IMR-90 (cell line): ENCODE measurements around the gene FBXL13.

ENCODE experiments used
- CEBPB ChIP-seq: IDR thresholded peaks from 2 replicates; pipeline ENCODE4 v1.6.1; 2012; ENCODE audit warnings: low read depth, low read length, improper control_type of control experiment
- CTCF ChIP-seq: conservative IDR thresholded peaks from 2 replicates; pipeline ENCODE4 v1.5.1; 2012; ENCODE audit warnings: mild to moderate bottlenecking, low read depth, low read length, improper control_type of control experiment
- ELK1 ChIP-seq: fragments of 150-350 bp; IDR thresholded peaks from 2 replicates; pipeline ENCODE4 v1.6.1; 2016; ENCODE audit warnings: low read depth, mild to moderate bottlenecking, low read length, moderate library complexity, borderline replicate concordance
- MAFK ChIP-seq: IDR thresholded peaks from 2 replicates; pipeline ENCODE4 v1.6.1; 2012; ENCODE audit warnings: low read depth, low read length, improper control_type of control experiment
- MAZ ChIP-seq: IDR thresholded peaks from 2 replicates; pipeline ENCODE4 v1.6.1; 2012; ENCODE audit warnings: low read depth, mild to moderate bottlenecking, low read length, improper control_type of control experiment, moderate library complexity, borderline replicate concordance
- POLR2A ChIP-seq: IDR thresholded peaks from 2 replicates; pipeline ENCODE4 v1.6.1; 2012; ENCODE audit warnings: mild to moderate bottlenecking, low read depth, low read length
- SMC3 ChIP-seq: fragments of 150-350 bp; IDR thresholded peaks from 2 replicates; pipeline ENCODE4 v1.6.1; 2016; ENCODE audit warnings: low read depth, mild to moderate bottlenecking, antibody characterized with exemption, low read length, moderate library complexity

GRCh38 chr7:102888561-102889233 is 185.9 kb downstream of the FBXL13 start:
- TF ChIP-seq CEBPB (no peak), CTCF (no peak), POLR2A (no peak), SMC3 (no peak), ELK1 (no peak), MAFK (no peak), MAZ (no peak)
